IPS-18a (cell line): ENCODE results near the gene MLPH.

Source experiments
- H3K27ac ChIP-seq: one replicate; pipeline ENCODE4 v1.5.1; 2013; ENCODE audit warnings: low read length
- H3K27me3 ChIP-seq: one replicate; pipeline ENCODE4 v1.6.1; 2013; ENCODE audit warnings: mild to moderate bottlenecking, low read length; ENCODE audit not compliant: control insufficient read depth, insufficient read depth
- H3K36me3 ChIP-seq: one replicate; pipeline ENCODE4 v1.6.1; 2013; ENCODE audit warnings: low read depth, low read length; ENCODE audit not compliant: control insufficient read depth
- H3K4me1 ChIP-seq: one replicate; pipeline ENCODE4 v1.6.1; 2013; ENCODE audit warnings: low read depth, low read length; ENCODE audit not compliant: control insufficient read depth
- H3K4me3 ChIP-seq: one replicate; pipeline ENCODE4 v1.5.1; 2013; ENCODE audit warnings: low read length
- H3K9ac ChIP-seq: one replicate; pipeline ENCODE4 v1.6.1; 2013; ENCODE audit warnings: mild to moderate bottlenecking, low read length, moderate library complexity
- H3K9me3 ChIP-seq: one replicate; pipeline ENCODE4 v1.6.1; 2013; ENCODE audit warnings: low read depth, low read length; ENCODE audit not compliant: control insufficient read depth

MLPH gene

DNA sequence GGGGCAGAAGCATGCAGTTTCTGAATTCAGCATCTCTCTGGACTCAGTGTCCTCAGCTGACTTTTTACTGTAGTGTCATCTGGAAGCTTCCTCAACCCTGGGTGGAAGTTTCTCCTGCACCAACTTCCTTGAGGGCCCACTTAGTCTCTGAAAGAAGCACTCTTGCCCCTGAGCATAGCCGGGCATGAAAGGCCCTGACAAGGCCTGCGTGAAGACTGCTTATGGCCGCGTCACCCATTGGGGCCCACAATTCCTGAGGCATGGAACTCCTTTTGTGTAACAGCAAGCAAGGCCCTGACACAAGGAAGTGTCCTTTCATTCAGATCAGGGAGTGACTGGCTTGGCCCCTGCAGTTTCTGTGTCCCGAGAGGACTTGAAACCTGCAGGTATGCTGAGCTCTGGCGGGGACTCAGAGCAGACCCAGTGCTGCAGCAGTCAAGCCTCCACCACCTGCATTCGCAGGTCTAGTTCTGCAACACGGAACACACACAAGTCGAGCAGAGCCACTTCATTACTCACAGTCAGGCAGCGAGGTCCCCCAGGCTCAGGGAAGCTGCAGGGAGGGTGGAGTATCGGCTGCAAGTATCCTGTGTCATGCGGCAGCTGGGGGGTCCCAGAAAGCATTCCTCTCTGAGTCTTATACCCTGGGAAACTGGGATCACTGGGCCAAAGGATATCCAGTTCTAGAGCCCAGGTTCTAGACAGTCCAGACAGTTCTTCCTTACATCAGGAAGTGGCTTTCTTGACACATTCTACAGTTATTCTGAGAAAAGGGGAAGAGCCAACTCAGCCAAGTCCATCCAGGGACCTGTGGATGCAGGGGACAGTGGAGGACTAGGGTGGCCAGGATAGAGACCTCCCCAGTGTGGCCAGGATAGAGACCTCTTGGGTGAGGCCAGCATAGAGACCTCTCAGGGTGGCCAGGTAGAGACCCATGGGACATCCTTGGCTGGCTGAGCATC is 43.7 kb downstream of the MLPH start:
- no peaks in the 10 kb centered on the region for H3K36me3 ChIP-seq
- no peaks in the 10 kb centered on the region for H3K9me3 ChIP-seq
- no peaks in the 10 kb centered on the region for H3K27me3 ChIP-seq
- H3K4me3 ChIP-seq, result no peak overlapping the region
- no peaks in the 10 kb centered on the region for H3K4me1 ChIP-seq
- no peak overlapping the region for H3K27ac ChIP-seq
- H3K9ac ChIP-seq, result no peak overlapping the region

DNA sequence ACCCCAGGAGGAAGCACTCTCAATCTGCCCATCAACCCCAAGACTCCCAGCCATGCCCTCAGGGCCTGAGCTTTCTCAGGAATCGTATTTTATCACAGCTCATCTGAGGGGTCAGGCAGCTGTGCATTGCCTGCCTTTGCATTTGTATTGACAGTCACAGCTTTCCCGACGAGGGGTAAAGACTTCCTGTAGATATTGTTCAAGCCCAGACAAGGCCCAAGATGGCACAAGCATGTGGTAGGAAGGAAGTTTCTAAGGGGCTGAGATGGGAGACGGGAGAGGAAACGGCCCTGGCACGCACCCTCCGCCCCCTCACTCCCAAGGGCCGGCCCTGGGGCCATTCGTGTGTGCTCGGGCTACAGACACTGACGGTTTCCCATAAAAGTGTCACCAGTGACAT is 45.1 kb downstream of the MLPH start:
- Histone ChIP-seq H3K36me3 (no peaks in the 10 kb centered on the region), H3K9ac (no peak overlapping the region)

DNA sequence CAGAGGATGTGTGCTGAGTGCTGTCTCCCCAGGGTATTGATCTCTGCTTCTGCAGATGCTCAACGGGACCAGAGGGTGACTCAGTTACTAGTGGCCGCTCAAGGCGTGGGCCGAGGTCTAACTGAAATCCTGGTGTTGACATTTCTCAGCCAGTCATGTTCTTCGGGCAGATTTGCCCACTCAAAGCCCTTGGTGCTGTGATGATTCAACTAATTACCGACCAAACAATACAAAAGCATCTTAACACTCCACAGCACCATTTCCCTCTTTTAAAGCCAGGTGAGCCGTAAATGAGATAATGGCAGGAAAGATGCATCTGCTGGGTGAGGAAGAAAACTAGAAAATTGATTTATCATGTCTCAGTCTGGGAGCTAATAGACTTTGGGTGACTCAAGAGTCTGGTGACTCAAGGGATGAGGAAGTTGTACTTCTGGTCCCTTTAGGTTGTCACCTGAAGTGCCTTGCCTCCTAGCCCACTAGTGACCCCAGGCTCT is 46.7 kb downstream of the MLPH start:
- Histone ChIP-seq H3K36me3 (no peaks in the 10 kb centered on the region), H3K27me3 (no peaks in the 10 kb centered on the region), H3K9me3 (no peaks in the 10 kb centered on the region), H3K27ac (no peak overlapping the region), H3K4me1 (no peaks in the 10 kb centered on the region), H3K4me3 (no peak overlapping the region), H3K9ac (no peak overlapping the region)

More for the DNA sequence above, 45.1 kb downstream of the MLPH start:
- Histone ChIP-seq H3K27me3 (no peaks in the 10 kb centered on the region), H3K4me3 (no peak overlapping the region), H3K9me3 (no peaks in the 10 kb centered on the region), H3K27ac (no peak overlapping the region), H3K4me1 (no peaks in the 10 kb centered on the region)

DNA sequence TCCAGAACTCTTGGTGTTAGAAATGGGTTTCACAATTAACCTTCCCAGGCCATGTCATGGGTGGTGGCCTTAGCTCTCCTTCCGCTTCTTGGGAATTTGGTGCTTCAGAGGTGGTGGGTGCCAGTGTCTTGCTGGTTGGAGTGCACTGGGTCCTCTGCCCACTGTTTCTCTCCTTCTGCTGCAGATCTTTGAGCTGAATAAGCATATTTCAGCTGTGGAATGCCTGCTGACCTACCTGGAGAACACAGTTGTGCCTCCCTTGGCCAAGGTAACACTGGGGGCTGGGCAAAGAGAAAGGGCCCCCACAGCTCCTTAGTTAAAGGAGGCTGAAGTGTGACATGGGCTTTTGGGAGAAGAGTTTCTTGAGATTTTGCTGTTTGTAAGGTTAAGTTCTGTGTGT is 47.3 kb downstream of the MLPH start:
- Histone ChIP-seq H3K9ac (no peak overlapping the region), H3K36me3 (no peaks in the 10 kb centered on the region), H3K4me1 (no peaks in the 10 kb centered on the region), H3K4me3 (no peak overlapping the region), H3K27me3 (no peaks in the 10 kb centered on the region), H3K9me3 (no peaks in the 10 kb centered on the region), H3K27ac (no peak overlapping the region)

DNA sequence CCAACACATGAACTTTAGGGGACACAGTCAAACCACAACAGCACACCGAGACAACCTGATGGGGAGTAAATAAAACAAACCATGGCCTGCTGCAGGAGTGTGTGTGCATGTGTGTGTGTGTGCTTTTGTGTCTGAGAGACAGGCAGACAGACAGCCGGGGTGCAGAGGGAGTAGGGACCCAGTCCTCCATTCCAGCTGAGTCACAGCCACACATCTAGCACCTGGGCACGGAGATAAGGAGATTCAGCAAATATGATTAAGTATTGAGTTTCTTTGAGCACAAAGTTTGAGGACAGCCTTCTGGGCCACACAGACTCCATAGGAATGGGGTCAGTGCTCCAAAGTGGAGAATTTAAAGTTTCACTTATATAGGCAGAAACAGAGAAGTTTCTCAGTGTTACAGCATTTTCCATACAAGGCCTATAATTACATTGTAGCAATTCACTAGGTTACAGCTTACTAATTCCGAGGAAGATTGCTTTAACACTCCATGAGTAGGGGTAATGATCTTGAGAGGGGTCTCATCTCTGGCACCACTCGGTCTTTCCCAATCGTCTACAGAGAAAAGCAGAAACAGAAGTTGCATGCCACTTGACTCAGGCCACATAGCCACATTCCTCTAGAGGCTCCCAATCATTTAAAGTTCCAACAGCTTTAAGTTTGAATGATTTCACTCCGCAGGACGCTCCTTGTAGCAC is 48.5 kb downstream of the MLPH start:
- H3K9ac ChIP-seq, result no peak overlapping the region
- H3K4me1 ChIP-seq, result no peaks in the 10 kb centered on the region
- no peak overlapping the region for H3K27ac ChIP-seq
- no peaks in the 10 kb centered on the region for H3K27me3 ChIP-seq
- no peaks in the 10 kb centered on the region for H3K36me3 ChIP-seq
- no peak overlapping the region for H3K4me3 ChIP-seq
- no peaks in the 10 kb centered on the region for H3K9me3 ChIP-seq

DNA sequence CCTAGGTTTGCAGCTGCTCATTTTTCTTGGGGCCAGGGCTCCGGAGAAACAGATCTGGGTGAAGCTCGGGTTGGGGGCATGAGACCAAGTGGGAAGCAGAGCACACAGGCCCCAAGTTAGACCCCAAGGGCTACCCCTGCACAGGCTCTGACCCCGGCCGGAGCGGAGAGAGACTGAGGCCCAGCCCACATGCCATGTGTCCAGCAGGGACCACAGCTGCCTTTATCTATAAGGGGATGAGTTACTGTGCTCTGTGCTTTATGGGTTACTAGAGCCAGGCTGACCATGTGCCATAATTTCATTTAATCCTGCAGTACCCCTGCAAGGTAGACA is 49.0 kb downstream of the MLPH start:
- Histone ChIP-seq H3K27ac (no peak overlapping the region), H3K9me3 (no peaks in the 10 kb centered on the region), H3K4me1 (no peaks in the 10 kb centered on the region), H3K27me3 (no peaks in the 10 kb centered on the region), H3K36me3 (no peaks in the 10 kb centered on the region), H3K9ac (no peak overlapping the region), H3K4me3 (no peak overlapping the region)

DNA sequence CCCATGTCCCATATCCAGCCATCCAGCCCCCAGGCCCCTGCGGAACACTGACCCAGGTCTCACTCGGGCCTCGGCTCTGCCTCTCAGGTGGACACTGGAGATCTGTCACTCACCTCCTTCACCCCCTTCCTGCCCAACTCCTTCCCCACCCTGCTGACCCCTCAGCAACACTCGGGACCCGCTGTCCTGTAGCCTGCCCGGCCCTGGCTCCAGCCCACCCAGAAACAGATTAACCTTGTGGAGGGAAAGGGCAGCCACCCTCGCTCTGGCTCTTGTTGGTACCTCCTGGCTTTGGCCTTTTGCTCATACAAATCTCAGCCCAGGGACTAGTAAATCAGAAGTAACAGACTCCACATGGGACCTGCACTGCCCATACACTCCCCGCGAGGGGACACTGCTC is 49.6 kb downstream of the MLPH start:
- no peaks in the 10 kb centered on the region for H3K36me3 ChIP-seq
- H3K27me3 ChIP-seq, result no peaks in the 10 kb centered on the region
- H3K27ac ChIP-seq, result no peak overlapping the region
- no peak overlapping the region for H3K4me3 ChIP-seq
- H3K9ac ChIP-seq, result no peak overlapping the region
- no peaks in the 10 kb centered on the region for H3K4me1 ChIP-seq
- H3K9me3 ChIP-seq, result no peaks in the 10 kb centered on the region

DNA sequence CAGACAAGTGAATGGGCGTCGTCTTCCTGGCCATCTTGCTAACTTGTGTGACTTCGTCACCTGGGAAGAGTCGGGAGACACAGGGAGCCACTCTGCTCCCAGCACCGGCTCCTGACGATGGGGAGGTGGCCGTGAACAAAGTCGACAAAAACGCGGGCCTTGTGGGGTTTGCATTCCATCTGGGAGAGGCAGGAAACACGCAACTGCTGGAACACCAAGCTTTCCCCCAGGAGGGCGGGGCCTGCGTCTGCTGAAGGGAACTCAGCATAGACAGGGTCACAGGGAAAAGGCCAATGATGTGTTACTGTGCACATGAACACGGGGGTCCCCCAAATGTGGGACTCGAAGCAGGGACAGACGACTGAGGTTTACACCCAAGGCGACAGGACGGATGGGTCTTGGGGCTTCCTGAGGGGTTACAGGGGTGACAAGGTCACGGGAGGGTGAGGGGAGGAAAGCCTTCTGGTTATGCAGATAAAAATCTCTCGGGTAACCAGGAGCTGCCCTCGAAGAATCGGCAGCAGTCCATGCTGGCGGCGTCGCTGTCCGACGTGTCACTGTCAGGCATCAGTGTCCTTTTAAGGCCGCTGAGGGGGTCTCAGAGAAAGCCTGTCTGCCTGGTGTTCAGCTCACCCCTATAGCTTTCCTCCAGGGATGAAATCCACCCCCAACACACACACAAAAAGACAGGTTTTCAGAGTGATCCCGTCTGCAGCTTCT is 51.1 kb downstream of the MLPH start:
- no peak overlapping the region for H3K9ac ChIP-seq
- H3K36me3 ChIP-seq, result no peaks in the 10 kb centered on the region
- H3K27me3 ChIP-seq, result no peaks in the 10 kb centered on the region
- H3K9me3 ChIP-seq, result no peaks in the 10 kb centered on the region
- H3K27ac ChIP-seq, result no peak overlapping the region
- no peak overlapping the region for H3K4me3 ChIP-seq
- no peaks in the 10 kb centered on the region for H3K4me1 ChIP-seq

DNA sequence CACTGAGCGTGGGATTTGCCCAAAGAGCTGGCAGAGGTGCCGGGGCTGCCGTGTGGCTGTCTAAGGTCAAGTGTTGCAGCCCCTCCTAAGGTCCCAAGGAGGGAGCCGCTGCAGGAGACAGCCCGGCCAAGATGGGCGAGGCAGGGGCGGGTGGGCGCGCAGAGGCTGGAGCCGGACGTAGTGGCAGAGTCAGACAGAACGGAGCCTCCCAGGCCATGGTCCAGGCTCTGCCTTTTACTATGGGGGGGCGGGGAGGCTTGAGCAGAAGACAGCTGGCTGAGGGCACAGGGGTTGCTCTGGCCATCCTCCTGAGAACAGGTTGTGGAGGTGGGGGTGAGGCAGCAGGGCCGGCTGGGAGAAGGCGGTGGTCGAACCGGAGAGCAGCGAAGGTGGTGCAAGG is 51.9 kb downstream of the MLPH start:
- no peak overlapping the region for H3K27ac ChIP-seq
- H3K9ac ChIP-seq, result no peak overlapping the region
- no peaks in the 10 kb centered on the region for H3K9me3 ChIP-seq
- H3K4me3 ChIP-seq, result no peak overlapping the region
- no peaks in the 10 kb centered on the region for H3K27me3 ChIP-seq
- H3K36me3 ChIP-seq, result no peaks in the 10 kb centered on the region
- no peaks in the 10 kb centered on the region for H3K4me1 ChIP-seq

DNA sequence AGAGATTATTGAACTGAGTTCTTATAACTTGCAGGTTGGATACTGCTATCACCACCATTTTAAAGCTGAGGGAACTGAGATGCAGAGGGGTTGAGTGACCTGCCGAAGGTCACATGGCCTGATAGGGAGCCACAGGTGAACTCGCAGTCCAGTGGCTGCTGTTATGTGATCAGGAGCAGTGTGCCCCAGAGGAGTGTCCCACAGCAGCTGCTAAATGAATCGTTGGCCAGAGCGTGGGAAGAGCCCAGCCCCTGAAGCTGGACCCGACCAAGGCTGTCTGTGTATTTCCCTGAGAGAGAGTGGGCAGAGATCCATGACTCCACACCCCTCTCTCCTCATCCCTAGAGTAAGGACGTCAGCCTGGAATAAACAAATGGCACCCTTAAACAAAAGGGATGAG is 52.6 kb downstream of the MLPH start:
- no peaks in the 10 kb centered on the region for H3K9me3 ChIP-seq
- H3K27ac ChIP-seq, result no peak overlapping the region
- no peak overlapping the region for H3K4me3 ChIP-seq
- H3K4me1 ChIP-seq, result no peaks in the 10 kb centered on the region
- H3K36me3 ChIP-seq, result no peaks in the 10 kb centered on the region
- H3K9ac ChIP-seq, result no peak overlapping the region
- no peaks in the 10 kb centered on the region for H3K27me3 ChIP-seq

DNA sequence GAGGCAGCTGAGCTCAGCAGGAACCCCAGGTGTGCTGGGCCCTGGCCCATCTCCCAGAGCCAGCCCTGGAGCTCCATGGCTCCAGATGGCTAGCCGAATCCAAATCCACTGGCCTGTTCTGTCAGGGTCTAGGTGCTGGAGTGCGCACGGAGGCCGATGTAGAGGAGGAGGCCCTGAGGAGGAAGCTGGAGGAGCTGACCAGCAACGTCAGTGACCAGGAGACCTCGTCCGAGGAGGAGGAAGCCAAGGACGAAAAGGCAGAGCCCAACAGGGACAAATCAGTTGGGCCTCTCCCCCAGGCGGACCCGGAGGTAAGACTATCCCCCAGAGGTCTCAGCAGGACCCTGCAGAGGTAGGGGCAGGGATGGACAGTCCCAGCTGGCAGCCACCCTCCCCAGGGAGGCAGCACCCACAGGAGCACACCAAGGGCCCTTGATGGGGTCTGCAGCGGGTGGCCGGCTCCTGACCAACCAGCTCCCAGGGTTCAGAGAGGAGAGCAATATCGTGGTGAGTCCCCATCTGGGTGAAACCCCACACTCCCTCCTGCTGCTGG is 53.2 kb downstream of the MLPH start:
- no peaks in the 10 kb centered on the region for H3K36me3 ChIP-seq
- H3K27ac ChIP-seq, result no peak overlapping the region
- H3K4me1 ChIP-seq, result no peaks in the 10 kb centered on the region
- H3K27me3 ChIP-seq, result no peaks in the 10 kb centered on the region
- no peak overlapping the region for H3K4me3 ChIP-seq
- no peaks in the 10 kb centered on the region for H3K9me3 ChIP-seq
- no peak overlapping the region for H3K9ac ChIP-seq
